NCI-H1694 treated with DMSO at 0.1 percent for 48 hours (cell line): ENCODE results near the gene DNAH14.

Experiments used
- DNase-seq: peaks from one replicate; lab custom pipeline; 2025; lab: John Stamatoyannopoulos, UW

DNAH14 gene

DNA sequence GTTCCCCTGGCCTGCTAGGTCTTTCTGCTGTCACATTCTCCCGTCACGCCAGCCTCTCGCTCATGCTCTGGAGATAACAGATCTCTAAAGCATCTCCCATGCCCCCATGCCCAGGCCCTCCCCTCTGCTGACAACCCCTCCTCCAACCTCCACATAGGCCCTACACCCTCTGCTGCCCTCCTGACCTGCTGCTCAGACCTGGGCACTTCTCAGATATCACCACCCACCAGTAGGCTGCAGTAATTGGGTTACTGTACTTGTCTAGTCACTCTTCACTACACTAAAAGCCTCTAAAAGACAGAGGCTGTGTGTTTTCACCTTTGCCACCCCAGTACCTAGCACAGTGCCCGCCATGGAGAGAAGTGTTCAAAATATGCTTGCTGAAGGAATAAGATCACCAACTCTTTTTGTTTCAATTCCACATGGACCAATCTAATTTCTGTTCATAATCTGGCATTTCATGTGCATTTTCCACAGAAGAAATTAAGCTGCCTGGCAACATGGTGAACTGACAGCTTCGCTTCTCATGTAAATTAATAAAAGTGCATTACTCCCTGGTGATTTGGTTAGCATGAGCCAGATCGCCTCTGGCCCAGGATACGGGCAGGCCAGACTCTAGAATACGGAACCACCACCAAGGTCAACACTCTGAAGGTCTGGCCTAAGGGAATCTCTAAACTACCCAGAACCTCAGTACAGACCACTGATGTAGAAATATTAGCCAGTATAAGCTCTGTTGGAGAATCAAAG is 477.7 kb downstream of the DNAH14 start:
- no peak for DNase-seq

DNA sequence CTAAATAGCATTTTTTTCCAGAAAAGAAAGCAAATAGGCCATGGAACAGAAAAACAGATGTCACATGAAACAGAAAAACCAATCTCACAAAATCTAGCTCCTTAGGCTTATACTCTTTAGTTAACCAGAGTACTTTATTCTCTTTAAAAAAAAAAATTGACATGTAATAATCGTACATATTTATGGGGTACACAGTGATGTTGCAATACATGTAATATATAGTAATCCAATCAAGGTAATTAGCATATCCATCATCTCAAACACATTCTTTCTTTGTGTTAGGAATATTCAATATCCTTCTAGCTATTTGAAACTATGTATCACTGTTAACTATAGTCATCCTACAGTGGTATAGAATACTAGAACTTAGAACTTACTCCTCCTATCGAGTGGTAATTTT is 478.3 kb downstream of the DNAH14 start:
- no peak for DNase-seq

DNA sequence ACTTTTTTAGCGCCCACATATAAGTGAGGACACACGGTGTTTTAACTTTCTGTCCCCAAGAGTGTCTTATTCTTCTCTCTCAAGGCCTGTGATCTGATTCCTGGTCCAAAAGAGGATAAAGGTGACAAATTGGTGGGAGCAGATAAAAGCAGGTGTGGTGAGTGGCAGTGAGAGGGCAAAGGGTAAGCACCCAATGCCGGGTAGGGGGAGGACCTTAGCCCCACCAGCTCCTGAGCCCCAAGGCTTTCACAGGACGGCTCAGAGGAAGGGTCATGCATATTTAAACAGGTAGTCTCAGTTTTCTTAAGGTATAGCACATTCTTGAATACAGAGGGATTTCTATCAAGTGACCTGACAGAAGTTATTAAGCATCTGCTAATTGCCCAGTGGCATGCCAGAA is 478.8 kb downstream of the DNAH14 start:
- DNase-seq = no peak

DNA sequence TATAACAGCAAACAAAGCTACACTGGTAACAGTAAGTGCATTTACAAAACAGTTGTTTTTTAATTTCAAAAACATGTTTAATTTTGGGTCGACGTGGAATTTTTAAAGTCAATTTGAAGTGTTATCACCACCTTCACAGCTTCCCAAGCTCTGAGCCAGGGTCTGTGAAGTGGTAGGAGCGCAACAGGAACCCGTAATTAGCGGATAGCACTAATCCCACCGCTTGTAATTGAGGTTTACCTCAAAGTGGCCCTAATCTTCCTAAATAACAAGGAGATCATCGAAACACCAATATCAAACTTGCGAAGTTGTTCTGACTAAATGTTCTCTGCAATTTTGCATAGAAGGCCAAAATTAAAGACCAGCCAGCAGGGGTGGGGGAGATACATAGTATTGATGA is 479.6 kb downstream of the DNAH14 start:
- no peak for DNase-seq

DNA sequence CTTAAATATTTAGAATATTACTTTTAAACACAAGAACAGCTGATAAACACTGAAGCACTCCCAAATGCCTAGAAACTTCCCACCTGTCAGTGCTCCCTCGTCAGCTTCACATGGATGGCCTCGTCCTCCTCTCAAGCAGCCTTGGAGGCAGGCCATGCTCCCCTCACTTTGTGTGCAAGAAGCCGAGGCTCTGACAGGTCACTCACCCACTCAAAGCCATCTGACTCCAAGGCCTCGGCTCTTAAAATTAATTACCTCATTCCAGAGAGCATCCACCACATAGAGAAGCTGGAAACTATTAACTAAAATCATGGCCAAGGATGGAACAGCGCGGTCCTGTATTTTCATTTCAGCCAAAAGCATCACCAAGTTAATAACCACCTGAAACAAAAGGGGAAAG is 480.6 kb downstream of the DNAH14 start:
- DNase-seq = no peak

DNA sequence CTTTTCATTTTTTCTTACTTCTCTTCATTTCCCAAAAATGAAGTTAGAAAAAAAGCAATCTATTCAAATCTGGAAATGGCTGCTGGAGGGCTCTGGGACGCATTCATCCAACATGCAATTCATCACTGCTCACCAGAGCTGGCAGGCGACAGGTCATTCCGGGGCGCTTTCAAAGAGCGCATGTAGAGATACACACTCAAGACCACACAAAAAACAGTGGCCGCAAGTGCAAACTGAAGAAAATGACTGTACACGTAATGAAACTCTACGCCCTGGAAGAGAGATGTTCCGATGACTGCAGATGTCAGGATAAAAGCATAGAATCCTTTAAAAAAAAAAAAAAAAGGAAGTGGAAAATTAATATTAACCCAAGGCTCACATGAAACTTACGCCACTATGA is 482.8 kb downstream of the DNAH14 start:
- no peak for DNase-seq

DNA sequence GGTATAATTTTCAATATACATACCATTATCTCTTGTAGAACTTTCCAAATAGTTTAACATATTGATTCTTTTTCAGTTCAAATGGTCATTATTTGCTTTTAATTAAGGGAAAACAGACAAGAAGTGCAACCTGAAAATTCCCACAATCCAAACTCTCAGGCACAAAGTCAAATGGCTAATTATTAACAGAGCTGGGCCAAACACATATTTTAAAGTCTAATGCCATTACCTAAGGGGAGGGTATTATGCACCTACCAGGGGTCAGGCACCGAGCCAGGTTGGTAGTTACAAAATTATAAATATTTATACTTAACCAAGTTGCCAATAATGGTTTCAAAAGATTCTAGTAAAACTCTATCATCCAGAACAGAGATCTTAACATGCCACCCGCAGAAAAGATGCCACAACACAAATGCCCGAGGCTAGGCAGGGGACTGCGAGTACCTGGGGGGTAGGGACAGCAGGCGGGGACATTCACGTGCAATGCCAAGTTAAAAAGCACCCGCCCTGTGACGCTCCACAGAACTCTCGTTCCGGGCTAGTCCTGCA is 483.4 kb downstream of the DNAH14 start:
- no peak for DNase-seq

DNA sequence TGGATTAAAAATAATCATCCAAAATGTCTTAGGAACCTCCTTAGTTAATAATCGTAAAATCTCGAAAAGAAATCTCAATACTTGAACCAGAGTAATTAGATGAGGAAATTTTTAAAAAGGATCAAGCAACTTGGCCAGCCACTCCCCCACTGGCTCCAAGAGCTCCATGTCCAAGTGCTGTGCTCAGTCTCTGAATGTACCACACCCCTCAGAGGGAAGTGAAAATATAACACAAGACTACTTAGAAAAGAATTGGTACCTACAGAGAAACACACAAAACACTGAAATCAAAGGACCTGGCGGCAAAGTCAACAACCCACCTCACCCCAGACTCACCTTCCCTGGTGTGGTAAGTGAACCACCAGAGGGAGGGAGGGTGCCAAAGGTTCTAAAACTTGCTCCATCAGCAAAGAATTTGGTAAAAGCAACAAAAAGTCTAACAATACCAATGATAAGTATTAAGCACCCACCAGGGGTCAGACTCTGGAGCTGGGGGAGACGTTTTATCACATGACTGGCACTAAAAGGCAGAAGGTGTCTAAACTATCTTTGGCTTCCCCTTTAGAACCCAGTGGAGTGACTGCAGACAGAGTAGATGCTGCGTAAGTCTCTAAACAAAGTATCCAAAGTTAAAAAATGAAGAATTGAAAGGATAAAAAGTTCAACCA is 484.4 kb downstream of the DNAH14 start:
- DNase-seq = no peak

DNA sequence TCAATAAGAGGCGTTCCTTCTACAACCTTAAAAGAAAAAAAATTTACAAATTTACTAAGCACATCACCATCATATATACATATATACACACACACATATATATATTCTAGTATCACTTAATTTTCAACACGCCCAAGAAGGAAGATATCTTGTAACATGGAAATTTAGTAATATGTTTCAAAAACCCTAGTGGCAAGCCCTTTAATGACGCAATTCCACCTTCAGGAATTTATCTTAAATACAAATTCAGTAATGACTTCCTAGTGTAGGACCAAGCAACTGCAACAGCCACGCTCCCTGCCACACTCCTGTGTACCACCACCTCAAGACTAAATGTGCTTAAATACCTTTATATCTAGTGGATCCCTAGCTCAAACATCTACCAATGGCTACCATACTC is 485.8 kb downstream of the DNAH14 start:
- no peak for DNase-seq

DNA sequence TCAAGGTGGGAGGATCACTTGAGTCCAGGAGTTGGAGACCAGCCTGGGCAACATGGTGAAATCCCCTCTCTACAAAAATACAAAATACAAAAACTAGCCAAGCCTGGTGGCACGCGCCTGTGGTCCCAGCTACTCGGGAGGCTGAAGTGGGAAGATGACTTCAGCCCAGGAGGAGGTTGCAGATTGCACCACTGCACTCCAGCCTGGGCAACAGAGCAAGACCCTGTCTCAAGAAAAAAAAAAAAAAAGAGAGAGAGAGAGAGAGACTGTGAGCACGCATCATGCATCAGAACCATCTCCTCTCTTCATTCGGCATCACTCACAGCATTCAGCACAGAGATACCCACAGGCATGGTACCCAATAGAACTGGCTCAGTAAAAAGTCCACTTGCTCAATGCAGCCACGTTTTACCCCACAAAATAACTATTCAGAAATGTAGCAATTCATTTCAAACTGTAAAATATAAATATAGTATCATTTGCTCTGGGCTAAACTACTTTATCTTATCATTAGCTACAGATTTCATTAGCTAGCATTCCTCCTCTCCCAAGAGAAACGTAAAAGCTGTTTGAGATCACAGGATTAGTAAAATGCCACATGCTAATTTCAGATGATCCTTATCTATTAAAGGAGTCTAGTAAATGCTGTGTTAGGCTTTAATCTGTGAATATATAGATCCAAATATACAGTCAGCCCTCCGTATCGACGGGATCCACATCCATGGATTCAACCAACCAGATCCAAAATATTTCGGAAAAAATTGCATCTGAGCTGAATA is 486.7 kb downstream of the DNAH14 start:
- DNase-seq = no peak

DNA sequence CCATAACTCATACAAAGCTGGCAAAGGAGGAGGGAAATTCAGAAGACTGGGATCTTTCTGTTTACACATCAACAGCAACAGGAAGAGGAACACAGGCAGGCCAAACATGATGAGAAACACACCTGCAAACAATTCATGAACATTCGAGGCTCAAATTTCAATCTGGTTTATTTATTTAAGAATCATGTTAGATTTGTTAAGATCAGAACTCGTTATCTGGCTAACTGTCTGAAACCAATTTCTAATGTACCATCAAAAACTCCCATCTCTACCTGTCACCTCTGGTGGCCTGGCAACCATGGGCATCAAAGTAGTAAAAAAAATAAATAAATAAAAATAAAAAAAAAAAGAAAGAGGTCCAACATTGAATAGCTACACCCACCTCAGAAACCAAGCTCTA is 488.6 kb downstream of the DNAH14 start:
- no peak for DNase-seq

DNA sequence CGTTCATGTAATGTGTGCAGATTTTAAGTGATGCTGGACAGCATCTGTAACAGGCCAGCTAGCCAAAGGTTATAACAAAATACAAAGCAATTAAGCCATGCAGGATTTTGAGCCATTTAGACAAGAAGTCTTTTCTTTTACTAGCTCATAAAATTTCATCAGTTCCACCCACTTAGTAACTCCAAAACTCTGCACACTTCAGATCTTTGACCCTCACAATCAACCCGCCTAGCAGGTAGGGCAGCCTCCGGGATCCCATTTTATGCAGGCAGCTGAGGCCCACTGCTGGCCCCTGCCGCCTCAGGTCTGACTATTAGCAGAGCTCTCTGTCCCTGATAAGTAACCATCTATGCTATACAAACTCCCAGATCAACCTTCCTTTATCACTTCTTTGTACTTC is 489.1 kb downstream of the DNAH14 start:
- no peak for DNase-seq

DNA sequence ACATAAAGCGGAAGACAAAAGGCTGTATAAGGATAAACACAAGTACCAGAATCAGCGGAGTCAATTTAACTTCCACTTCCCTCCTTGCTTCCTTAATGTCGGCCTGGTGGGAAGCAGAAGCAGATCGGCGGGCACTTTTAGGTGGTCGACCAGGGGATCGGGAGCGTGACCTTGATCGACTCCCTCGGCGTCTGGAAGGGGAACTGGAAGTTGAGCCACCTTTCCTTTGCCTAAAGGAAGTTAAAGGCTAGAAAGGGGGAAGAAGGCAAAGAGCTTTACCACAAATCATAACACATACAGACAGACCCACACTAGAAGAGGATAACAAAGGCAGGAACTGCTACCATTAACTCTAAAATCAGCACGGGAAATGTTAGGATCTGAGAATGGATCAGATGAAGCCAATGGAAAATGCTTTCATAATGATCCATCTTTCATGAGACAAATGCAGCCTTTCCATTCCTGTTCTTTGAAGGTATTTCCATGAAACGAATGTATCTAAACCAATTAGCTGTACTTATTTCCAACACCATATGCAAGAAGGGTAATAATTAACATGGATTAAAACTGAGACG is 492.6 kb downstream of the DNAH14 start:
- DNase-seq = no peak

DNA sequence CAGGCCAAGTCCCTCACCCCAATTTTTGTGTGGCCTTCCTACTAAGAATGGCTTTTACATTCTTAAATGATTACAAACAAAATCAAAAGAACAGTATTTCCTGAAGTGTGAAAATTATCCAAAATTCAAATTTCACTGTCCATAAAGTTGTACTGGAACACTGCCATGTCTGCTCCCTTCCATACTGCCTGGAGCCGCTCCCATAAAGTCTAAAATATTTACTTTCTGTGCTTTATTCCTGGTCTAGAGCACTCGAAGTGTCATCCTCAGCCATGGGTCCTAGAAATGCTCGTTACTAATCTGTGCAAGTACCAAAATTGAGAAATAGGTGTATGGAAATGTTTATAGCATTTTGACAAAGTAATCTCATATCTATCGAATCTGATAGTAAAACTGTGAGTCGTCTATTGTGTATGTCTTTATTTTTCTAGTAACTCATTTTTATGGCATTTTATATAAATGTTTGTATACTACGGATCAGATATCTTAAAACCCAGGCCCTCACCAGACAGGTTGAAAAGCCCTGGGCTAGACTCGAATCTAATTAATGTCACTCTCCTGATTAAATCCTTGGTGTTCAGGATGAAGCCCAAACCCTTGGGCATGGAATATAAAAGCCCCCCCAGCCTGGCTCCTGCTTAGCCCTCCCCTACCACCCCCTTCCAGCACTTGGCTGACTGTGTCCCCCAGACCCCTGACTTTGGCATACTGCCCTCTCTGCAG is 493.5 kb downstream of the DNAH14 start:
- no peak for DNase-seq

DNA sequence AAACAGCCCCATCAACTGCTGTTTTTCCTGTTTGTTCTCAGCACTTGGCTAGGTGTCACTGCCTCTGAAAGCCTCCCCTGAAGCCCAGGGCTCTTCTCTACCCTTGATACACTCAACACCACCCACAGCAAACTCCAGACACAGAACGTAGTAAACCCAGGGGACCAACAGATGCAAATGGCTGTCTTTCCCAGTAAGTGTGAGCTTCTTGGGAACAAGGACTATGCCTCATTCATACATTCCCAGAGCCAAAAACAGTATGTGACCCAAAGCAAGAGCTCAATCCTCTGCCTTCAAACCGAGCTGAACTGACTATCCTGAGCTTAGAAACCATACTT is 494.0 kb downstream of the DNAH14 start:
- no peak for DNase-seq

DNA sequence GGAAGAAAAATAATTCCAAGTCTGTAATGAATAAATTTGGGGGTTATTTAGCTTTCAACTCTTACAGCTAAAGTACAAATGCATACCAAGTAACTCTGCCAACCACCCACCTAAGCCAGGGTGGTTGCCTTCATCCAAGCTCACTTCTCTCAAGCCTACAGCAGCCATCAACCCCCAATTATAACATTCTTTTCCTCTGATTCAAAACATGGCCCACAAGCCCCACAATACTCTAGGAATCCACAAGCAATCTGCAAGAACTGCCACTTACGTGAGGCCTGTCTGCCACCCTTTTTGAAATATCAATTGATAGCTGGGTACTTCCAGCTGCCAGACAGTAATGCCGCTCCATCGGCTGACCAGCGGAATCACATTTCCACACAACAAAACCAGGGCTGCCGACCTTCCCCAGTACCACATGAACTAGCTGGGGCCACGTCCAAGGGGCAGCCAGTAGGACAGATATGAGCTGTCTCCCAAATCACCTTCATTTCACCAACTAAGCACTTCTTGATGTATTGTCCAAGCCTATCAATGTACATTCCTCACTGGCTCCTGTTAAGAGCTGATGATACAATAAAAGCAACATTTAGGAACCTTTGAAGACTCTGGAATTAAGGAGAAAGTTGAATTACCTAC is 495.2 kb downstream of the DNAH14 start:
- no peak for DNase-seq

DNA sequence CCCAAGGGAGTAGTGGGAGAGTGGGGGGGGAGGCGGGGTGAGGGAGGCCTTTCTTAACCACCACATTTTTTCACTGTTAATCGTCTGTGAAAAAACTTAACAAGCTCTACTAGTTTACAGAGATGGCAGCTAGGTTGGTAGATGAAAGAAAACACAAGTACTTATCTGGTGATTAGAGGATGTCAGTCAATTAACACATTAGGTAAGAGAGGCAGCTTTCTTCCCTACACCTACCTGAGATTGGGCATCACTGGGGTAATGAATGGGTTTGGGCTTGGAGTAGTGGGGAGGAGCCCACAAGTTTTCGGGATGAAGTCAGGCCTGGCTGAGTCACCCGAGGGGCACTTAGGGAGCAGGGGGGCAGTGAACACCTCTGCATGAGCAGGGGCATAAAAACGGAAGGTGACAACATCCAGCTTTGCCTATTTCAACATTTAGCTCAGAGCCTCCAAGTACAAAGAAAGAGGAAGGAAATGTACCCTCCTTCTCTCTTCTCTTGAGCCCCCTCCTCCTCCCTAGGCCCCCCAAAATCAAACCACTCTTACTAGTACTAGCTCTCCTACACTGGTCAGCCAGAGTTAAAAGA is 495.8 kb downstream of the DNAH14 start:
- DNase-seq = no peak

DNA sequence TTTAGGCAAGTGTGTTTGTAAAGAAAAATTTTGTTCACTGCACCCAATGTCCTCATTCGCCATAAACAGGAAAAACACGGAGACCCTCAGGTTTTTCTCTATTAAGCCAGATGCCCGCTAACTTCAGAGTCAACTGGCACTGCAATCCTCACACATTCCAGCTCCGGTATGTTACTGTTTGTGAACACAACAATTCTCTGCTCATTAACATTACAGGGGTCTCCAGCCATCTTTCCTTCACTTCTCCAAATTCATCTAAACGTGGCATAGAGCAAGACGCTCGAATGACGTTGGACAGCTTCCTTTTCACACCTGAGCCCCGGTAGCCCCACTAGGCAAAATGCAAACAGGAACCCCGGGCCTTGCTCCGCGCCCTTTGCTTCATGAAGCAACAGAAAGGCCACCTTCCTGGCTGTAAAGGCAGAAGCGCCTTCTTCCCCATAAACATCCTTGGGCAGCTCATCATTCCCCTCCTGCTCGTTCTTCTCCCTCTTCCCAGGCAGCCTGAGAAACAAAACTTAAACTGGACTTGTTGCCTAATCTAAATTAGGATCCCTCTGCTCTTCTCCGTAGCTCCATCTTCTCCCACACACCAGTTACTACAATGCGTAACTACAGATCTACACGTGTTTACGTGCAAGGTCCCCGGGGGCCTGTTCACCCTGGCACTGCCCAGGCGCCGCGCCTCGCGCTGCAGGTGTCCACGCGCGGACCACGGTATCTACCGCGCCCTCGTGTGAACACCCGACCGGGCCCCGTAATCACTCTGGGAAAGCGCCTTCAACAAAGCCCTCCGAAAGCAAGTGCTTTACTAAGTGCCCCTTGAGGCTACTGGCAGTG is 497.1 kb downstream of the DNAH14 start:
- DNase-seq = no peak

DNA sequence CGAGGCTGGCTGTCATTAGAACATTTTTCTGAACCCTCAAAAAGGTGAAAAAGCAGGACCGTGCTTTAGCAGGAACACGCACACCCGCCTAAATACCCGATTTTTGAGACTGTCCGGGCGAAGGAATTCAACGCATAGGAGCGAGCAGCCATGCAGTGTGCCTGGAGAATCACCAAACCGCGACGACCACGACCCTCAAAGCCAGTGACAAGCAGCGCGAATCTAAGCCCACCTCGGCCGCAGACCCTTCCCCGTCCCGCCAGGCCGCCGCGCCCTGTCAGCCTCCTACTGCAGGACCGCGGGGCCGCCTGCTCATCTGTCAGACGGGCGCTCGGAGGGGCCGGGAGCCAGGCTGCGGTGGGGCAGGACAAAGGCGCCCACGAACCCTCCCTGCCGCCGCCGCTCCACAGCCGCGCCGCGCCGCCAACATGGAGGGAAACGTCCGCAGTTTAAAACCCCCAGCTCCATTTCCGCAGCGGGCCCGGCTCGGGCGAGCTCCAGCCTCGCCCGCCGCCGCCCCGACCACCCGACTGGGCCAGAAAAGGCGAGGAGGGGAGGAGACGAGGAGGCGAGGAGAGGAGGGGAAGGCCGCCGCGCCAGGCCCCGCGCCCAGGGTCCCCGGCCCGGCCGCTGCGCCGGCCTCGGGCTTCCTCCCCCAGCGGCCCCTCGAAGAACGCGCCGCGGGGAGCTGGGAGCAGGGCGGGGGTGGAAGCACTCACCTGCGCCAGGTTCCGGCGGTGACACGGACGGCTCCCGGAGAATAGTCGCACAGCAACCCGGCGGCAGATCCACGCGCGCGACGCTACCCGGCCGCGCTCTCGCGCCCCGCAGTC is 498.0 kb downstream of the DNAH14 start, which contains the start of gene LBR:
TSS of gene LBR (minus strand) at position 804 of the 833 bp plus-strand sequence. CDS start 3,963 bp downstream, outside the sequence.
- DNase-seq = peak; percentile 42
